ENCODE results near the gene TBX5.

DNA sequence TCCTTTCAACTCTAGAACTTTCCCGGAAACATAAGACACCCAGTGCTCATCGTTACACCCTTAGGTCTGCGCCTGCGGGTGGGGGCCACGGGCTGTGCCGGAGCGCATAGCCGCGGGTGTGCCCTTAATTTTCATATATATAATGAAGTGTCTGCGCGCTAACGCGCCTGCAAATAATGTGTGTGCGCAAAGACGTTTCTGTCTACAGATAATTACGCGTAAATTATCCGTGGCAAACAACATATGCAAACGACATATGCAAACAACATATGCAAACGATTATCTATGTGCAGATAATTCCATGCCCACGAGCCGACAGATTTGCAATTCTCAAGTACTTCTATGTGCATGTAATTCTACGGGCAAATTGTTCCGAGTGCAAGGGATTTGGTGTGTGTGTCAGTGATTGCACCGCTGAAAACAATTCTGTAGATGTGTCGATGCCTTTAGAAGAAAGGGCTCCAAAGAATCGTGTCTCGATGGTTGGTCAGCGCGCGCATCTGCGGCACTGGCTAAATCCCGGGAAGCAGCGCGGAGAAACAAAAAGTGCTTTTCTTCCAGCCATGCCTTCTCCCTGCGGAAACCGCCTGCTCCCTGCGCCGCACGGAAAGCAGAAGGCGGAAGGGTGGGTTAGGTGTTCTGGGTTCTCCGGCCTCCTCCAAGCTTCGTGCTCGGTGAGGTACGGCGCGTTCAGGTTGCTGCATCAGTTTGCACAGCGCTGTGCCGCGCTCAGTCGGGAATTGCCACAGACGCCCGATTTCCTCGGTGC, 34.5 kb upstream of the TBX5 start:
- TF ChIP-seq, protein P1, sequence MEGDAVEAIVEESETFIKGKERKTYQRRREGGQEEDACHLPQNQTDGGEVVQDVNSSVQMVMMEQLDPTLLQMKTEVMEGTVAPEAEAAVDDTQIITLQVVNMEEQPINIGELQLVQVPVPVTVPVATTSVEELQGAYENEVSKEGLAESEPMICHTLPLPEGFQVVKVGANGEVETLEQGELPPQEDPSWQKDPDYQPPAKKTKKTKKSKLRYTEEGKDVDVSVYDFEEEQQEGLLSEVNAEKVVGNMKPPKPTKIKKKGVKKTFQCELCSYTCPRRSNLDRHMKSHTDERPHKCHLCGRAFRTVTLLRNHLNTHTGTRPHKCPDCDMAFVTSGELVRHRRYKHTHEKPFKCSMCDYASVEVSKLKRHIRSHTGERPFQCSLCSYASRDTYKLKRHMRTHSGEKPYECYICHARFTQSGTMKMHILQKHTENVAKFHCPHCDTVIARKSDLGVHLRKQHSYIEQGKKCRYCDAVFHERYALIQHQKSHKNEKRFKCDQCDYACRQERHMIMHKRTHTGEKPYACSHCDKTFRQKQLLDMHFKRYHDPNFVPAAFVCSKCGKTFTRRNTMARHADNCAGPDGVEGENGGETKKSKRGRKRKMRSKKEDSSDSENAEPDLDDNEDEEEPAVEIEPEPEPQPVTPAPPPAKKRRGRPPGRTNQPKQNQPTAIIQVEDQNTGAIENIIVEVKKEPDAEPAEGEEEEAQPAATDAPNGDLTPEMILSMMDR (conservative IDR thresholded peaks at IDR 0.05 in 1 of 2, IDR thresholded peaks at IDR 0.05 in 1 of 2; ENCODE audit: low read depth in 1 of 2, low read length in 2 of 2): no peak
- TF ChIP-seq EZH2 (IDR thresholded peaks at IDR 0.05; ENCODE audit: low read length, missing control alignments): no peak
